Measurements from ENCODE around the gene PPP3R1.

- TF ChIP-seq CTCF (optimal IDR thresholded peaks at IDR 0.05 in 1 of 3, IDR thresholded peaks at IDR 0.05 in 1 of 3, conservative IDR thresholded peaks at IDR 0.05 in 1 of 3; ENCODE audit: extremely low read depth in 1 of 3, insufficient read depth in 2 of 3, low read length in 3 of 3): no peak
- no peak for TF ChIP-seq EZH2 (IDR thresholded peaks at IDR 0.05; ENCODE audit: low read length)
Observed at GRCh38 chr2:68280796-68281195, 28.5 kb upstream of the PPP3R1 start.

Measured in keratinocyte (primary cell).